BLaER1 treated with 17β-estradiol and CSF1 and Interleukin-3, amounts not matched to agents 10 nM and 100 nM (cell line): Measurements from ENCODE around the gene TFEB.
A peak's percentile ranks its signal among the peaks of the same experiment; 100 is the strongest.

Source experiments
- H3K27ac ChIP-seq, 11 experiments: shearing (Covaris generic); formaldehyde crosslinking; 2 replicates each; pipeline ENCODE4 v1.8.1; 2022
- H3K27me3 ChIP-seq, 11 experiments: shearing (Covaris generic); formaldehyde crosslinking; 2 replicates each; pipeline ENCODE4 v1.8.1; 2022
- H3K36me3 ChIP-seq, 11 experiments: shearing (Covaris generic); formaldehyde crosslinking; 2 replicates each; pipeline ENCODE4 v1.8.1; 2022
- H3K4me1 ChIP-seq, 10 experiments: shearing (Covaris generic); formaldehyde crosslinking; 2 replicates each; pipeline ENCODE4 v1.8.1; 2022
- H3K4me2 ChIP-seq, 11 experiments: shearing (Covaris generic); formaldehyde crosslinking; 2 replicates each; pipeline ENCODE4 v1.8.1; 2022
- H3K4me3 ChIP-seq, 10 experiments: shearing (Covaris generic); formaldehyde crosslinking; 2 replicates each; pipeline ENCODE4 v1.8.1; 2022
- H3K9ac ChIP-seq, 11 experiments: shearing (Covaris generic); formaldehyde crosslinking; 2 replicates each; pipeline ENCODE4 v1.8.1; 2022
- H3K9me3 ChIP-seq, 11 experiments: shearing (Covaris generic); formaldehyde crosslinking; replicated peaks in 1 of 11; 2 replicates each; pipeline ENCODE4 v1.8.1; 2022
- H4K20me1 ChIP-seq, 11 experiments: shearing (Covaris generic); formaldehyde crosslinking; 2 replicates each; pipeline ENCODE4 v1.8.1; 2022
- Cebpa-rat ChIP-seq, 11 experiments: shearing (Covaris generic); IDR thresholded peaks; 2 replicates each; pipeline ENCODE4 v1.8.1; 2022

Gene TFEB

DNA sequence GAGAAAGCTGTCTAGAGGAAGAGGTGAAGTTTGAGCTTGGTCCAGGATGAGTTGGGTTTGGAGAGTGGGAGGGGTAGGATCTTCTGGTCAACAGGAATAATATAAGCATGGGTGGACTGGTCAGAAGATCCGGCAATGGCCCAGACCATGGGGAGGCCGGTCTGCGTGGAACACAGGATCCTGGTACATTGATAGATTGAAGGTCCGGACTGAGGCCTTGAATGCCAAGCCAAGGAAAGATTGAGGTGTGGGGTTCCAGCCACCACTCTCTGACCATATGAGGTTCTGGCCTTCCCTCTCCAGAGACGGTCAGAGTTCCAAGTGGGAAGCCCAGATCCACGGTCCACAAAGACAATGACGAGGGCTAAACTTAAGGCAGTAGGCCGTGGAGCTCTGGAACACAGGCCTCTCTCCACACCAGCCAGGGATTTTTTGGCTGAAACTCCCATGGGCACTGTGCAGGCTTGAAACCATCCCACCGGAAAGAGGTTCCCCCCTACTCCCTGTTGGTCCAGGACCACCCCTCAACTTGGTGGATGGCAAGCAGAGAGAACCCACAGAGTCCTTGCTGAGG is 94.0 kb downstream of the TFEB start:
- Histone ChIP-seq H4K20me1 (peaks cover 0 to 71% (median 59%) of the 10 kb centered on the region in 11 experiments; a peak in 16 of 22 replicates), H3K36me3 (peaks cover 0 to 50% (median 30%) of the 10 kb centered on the region in 11 experiments; a peak in 19 of 22 replicates), H3K27ac (peak overlapping the region in 2 of 11 experiments; percentile 5 to 27; a peak in 1 of 22 replicates), H3K9ac (no peak overlapping the region; a peak in 1 of 22 replicates), H3K4me2 (peak overlapping the region in 10 of 11 experiments; percentile 40 to 99 (median 94); a peak in 19 of 22 replicates), H3K27me3 (peaks cover 0 to 10% (median 0%) of the 10 kb centered on the region in 11 experiments; a peak in 3 of 22 replicates), H3K4me3 (no peak overlapping the region), H3K9me3 (no peaks in the 10 kb centered on the region), H3K4me1 (peaks cover 44 to 89% (median 79%) of the 10 kb centered on the region in 10 experiments)
- no peak for TF ChIP-seq Cebpa-rat (IDR thresholded peaks at IDR 0.05)

GRCh38 chr6:41640426-41640825 is 95.0 kb downstream of the TFEB start:
- TF ChIP-seq Cebpa-rat (IDR thresholded peaks at IDR 0.05) = no peak
- Histone ChIP-seq H3K27ac (peak overlapping the region in 5 of 11 experiments; percentile 12 to 90 (median 87); a peak in 7 of 22 replicates), H3K27me3 (peaks cover 0 to 10% (median 0%) of the 10 kb centered on the region in 11 experiments; a peak in 3 of 22 replicates), H3K9ac (peak overlapping the region in 6 of 11 experiments; percentile 88 to 93 (median 90); a peak in 7 of 22 replicates), H4K20me1 (peaks cover 0 to 61% (median 50%) of the 10 kb centered on the region in 11 experiments; a peak in 15 of 22 replicates), H3K9me3 (no peaks in the 10 kb centered on the region), H3K4me1 (peaks cover 46 to 91% (median 89%) of the 10 kb centered on the region in 10 experiments), H3K4me3 (peak overlapping the region in 6 of 10 experiments; percentile 89 to 97 (median 96); a peak in 5 of 20 replicates), H3K4me2 (peak overlapping the region in 9 of 11 experiments; percentile 92 to 99 (median 96); a peak in 17 of 22 replicates), H3K36me3 (peaks cover 0 to 39% (median 19%) of the 10 kb centered on the region in 11 experiments; a peak in 13 of 22 replicates)

DNA sequence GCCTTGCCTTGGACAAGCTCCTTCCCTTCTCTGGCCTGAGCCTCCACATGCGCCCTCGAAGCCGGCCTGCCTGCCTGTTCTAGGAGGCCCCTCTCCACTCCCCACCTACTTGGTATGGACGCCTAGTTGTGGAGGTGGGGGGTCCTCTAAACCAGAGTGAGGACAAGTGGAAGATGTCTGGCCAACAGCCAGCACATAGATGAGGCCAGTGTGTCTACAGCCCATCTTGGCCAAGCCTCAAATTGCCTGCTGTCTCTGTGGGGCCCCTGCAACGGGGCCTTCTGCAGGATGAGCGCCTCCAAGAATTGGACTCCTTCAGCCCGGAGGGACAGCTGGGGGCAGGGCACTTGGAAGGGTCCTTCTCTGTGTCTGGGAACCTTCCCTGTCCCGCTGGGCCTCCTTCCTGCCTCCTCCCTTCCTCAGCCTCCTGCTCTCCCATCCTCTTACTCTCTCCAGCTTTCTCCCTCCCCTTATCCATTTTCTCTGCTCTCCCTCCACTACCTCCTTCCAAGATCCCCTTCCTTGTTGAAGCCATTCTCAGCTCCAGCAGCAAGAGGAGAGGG is 95.5 kb downstream of the TFEB start:
- Histone ChIP-seq H3K9me3 (no peaks in the 10 kb centered on the region), H4K20me1 (peaks cover 0 to 55% (median 45%) of the 10 kb centered on the region in 11 experiments; a peak in 14 of 22 replicates), H3K4me3 (peak overlapping the region in 8 of 10 experiments; percentile 80 to 97 (median 96); a peak in 16 of 20 replicates), H3K36me3 (peaks cover 0 to 34% (median 14%) of the 10 kb centered on the region in 11 experiments; a peak in 12 of 22 replicates), H3K27me3 (peaks cover 0 to 10% (median 0%) of the 10 kb centered on the region in 11 experiments; a peak in 3 of 22 replicates), H3K9ac (peak overlapping the region in 8 of 11 experiments; percentile 88 to 93 (median 90); a peak in 17 of 22 replicates), H3K4me1 (peaks cover 51 to 91% (median 89%) of the 10 kb centered on the region in 10 experiments), H3K4me2 (peak overlapping the region; percentile 92 to 99 (median 96)), H3K27ac (peak overlapping the region in 6 of 11 experiments; percentile 80 to 91 (median 89); a peak in 11 of 22 replicates)
- TF ChIP-seq Cebpa-rat (IDR thresholded peaks at IDR 0.05) = no peak

GRCh38 chr6:41638935-41639808 is 96.2 kb downstream of the TFEB start:
- Histone ChIP-seq H3K4me1 (peaks cover 54 to 91% (median 89%) of the 10 kb centered on the region in 10 experiments), H3K4me2 (peak overlapping the region; percentile 92 to 99 (median 96)), H3K27ac (peak overlapping the region; percentile 42 to 91 (median 87); a peak in 20 of 22 replicates), H4K20me1 (peaks cover 0 to 48% (median 38%) of the 10 kb centered on the region in 11 experiments; a peak in 14 of 22 replicates), H3K27me3 (peaks cover 0 to 10% (median 0%) of the 10 kb centered on the region in 11 experiments; a peak in 3 of 22 replicates), H3K9ac (peak overlapping the region; percentile 81 to 93 (median 89)), H3K36me3 (peaks cover 0 to 29% (median 10%) of the 10 kb centered on the region in 11 experiments; a peak in 11 of 22 replicates), H3K4me3 (peak overlapping the region; percentile 74 to 97 (median 93)), H3K9me3 (no peaks in the 10 kb centered on the region)
- no peak for TF ChIP-seq Cebpa-rat (IDR thresholded peaks at IDR 0.05)

GRCh38 chr6:41638002-41638934 is 97.1 kb downstream of the TFEB start, which contains the start of gene MDFI:
Gene MDFI (plus strand): TSS chr6:41638468. CDS start chr6:41638750, 282 bp downstream.
- H3K36me3 ChIP-seq = peaks cover 0 to 23% (median 9%) of the 10 kb centered on the region in 11 experiments; a peak in 10 of 22 replicates
- peak within 1 kb of the TSS; percentile 74 to 97 (median 93) for H3K4me3 ChIP-seq
- H3K9ac ChIP-seq = peak within 1 kb of the TSS; percentile 81 to 93 (median 89)
- H3K4me1 ChIP-seq = peaks cover 54 to 91% (median 90%) of the 10 kb centered on the region in 10 experiments
- no peaks in the 10 kb centered on the region for H3K9me3 ChIP-seq
- H4K20me1 ChIP-seq = peaks cover 0 to 41% (median 32%) of the 10 kb centered on the region in 11 experiments; a peak in 13 of 22 replicates
- H3K27ac ChIP-seq = peak within 1 kb of the TSS; percentile 42 to 91 (median 87); a peak in 20 of 22 replicates
- H3K27me3 ChIP-seq = peaks cover 0 to 10% (median 0%) of the 10 kb centered on the region in 11 experiments; a peak in 3 of 22 replicates
- TF ChIP-seq Cebpa-rat (IDR thresholded peaks at IDR 0.05) = no peak
- H3K4me2 ChIP-seq = peak within 1 kb of the TSS; percentile 92 to 99 (median 96)

DNA sequence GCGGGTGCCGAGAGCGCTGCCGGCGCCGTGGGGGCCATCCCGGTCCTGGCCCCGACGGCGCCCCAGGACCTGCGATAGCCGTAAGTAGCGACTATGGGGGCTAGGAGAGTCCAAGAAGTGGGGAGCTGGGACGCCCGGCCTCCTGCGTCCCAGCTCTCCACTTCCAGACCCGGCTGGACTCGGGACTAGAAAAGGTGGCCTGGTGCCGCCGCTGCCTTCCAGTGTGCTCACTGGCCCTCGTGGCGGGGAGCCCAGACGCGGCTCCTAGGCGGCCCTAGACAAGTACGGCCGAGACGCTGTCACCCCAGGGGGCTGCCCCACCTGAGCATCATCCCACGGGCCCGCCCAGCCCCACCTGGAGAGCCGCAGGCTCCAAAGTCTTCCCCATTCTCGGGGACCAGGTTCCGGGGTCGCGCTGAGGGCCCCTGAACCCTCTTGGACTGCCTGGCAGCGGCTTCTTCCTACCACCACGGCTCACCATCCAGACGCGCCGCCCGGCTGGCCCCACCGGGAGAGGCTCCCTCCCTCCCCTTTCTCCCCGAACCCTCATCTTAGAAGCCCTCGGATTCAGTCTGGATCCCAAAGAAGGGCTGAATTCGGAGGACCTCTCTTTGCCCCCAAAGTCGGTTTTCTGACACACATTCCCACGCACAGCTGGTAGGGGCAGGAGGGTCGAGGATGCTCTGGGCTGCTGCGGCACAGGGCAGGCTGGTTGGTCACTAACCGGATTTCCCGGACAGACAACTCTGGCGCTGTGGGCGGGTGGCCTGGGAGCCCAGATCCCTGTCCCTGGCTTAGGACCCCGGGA is 98.0 kb downstream of the TFEB start:
- peak overlapping the region in 10 of 11 experiments; percentile 67 to 91 (median 88); a peak in 19 of 22 replicates for H3K27ac ChIP-seq
- peak overlapping the region; percentile 81 to 93 (median 89); a peak in 21 of 22 replicates for H3K9ac ChIP-seq
- no peak for TF ChIP-seq Cebpa-rat (IDR thresholded peaks at IDR 0.05)
- peak overlapping the region; percentile 92 to 99 (median 96) for H3K4me2 ChIP-seq
- peaks cover 0 to 16% (median 9%) of the 10 kb centered on the region in 11 experiments; a peak in 6 of 22 replicates for H3K36me3 ChIP-seq
- H3K9me3 ChIP-seq = no peaks in the 10 kb centered on the region
- peaks cover 0 to 10% (median 0%) of the 10 kb centered on the region in 11 experiments; a peak in 3 of 22 replicates for H3K27me3 ChIP-seq
- peaks cover 45 to 90% (median 89%) of the 10 kb centered on the region in 10 experiments for H3K4me1 ChIP-seq
- peak overlapping the region; percentile 74 to 97 (median 93) for H3K4me3 ChIP-seq
- H4K20me1 ChIP-seq = peaks cover 0 to 32% (median 25%) of the 10 kb centered on the region in 11 experiments; a peak in 13 of 22 replicates
